ENCODE data around the gene EDC3. TPM values are rescaled to one million over a fixed set of nuclear protein-coding genes. Genes with fewer than 3 reads are reported as not detected.

Gene EDC3
- total and polyA plus RNA-seq, 2 experiments from 2014 or later = 13.8 to 26.5 TPM

DNA sequence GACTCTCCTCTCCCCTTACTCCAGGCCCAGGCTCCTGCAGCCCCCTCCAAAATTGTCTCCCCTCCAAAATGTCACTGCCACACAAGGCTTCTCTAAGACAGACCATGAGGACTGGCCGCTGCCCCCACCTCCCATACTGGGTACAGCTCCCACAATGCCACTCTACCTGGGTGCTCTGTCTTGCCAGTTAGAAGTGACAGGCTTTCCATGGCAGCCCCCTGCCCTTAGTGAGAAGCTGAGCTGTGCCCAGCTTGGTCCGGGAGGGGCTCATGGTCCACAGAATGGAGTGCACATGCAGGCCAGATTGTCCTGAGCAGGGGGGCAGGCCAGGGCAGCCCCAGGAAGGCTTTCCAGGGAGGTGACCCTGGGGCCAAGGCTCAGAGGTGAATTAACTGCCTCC is 83.1 kb downstream of the EDC3 start:
- Histone ChIP-seq H3K36me3 (ENCODE audit: insufficient read depth) (no peaks in the 10 kb centered on the region), H3K4me1 (ENCODE audit: insufficient read depth) (peaks cover 11% of the 10 kb centered on the region), H3K79me2 (replicated peaks; ENCODE audit: insufficient read depth) (peaks cover 20% of the 10 kb centered on the region), H3K4me3 (no peak overlapping the region), H3K27me3 (ENCODE audit: insufficient read depth) (peaks cover 13% of the 10 kb centered on the region; the same call in 1 of the 2 replicates), H3F3A (replicated peaks; ENCODE audit: low read depth) (peaks cover 9% of the 10 kb centered on the region; the same call in 1 of the 2 replicates), H3K9me2 (ENCODE audit: insufficient read depth) (no peaks in the 10 kb centered on the region), H4K20me1 (replicated peaks; ENCODE audit: insufficient read depth) (peaks cover 16% of the 10 kb centered on the region), H3K4me2 (no peak overlapping the region), H3K27ac (ENCODE audit: low read depth) (no peak overlapping the region), H2AFZ (no peak overlapping the region)
- DNase-seq (ENCODE audit: low spot score) = no peak
- Mint-ChIP-seq H3K36me3 (ENCODE audit: low read depth) (no peaks in the 10 kb centered on the region; the same call in 2 of the 3 replicates), H3K27me3 (ENCODE audit: insufficient read depth, low read depth, poor library complexity) (peaks cover 18% of the 10 kb centered on the region), H3K9me3 (no peaks in the 10 kb centered on the region), H3K4me1 (peaks cover 13% of the 10 kb centered on the region), H3K27ac (no peak overlapping the region), H3K4me3 (no peak overlapping the region)
- no peak for TF ChIP-seq ETS1 (IDR thresholded peaks at IDR 0.05)
- no peak for TF ChIP-seq ZNF114 (CRISPR knock-in tag; IDR thresholded peaks at IDR 0.05)
- no peak for TF ChIP-seq CREB1 (CRISPR knock-in tag; IDR thresholded peaks at IDR 0.05; ENCODE audit: low read depth)
- no peak for TF ChIP-seq JUNB (IDR thresholded peaks at IDR 0.05; ENCODE audit: unreplicated experiment)
- no peak for TF ChIP-seq STAT1 (IDR thresholded peaks at IDR 0.05; ENCODE audit: unreplicated experiment)
- no peak for TF ChIP-seq ZNF331 (CRISPR knock-in tag; IDR thresholded peaks at IDR 0.05; ENCODE audit: low read depth)
- TF ChIP-seq, protein P1, sequence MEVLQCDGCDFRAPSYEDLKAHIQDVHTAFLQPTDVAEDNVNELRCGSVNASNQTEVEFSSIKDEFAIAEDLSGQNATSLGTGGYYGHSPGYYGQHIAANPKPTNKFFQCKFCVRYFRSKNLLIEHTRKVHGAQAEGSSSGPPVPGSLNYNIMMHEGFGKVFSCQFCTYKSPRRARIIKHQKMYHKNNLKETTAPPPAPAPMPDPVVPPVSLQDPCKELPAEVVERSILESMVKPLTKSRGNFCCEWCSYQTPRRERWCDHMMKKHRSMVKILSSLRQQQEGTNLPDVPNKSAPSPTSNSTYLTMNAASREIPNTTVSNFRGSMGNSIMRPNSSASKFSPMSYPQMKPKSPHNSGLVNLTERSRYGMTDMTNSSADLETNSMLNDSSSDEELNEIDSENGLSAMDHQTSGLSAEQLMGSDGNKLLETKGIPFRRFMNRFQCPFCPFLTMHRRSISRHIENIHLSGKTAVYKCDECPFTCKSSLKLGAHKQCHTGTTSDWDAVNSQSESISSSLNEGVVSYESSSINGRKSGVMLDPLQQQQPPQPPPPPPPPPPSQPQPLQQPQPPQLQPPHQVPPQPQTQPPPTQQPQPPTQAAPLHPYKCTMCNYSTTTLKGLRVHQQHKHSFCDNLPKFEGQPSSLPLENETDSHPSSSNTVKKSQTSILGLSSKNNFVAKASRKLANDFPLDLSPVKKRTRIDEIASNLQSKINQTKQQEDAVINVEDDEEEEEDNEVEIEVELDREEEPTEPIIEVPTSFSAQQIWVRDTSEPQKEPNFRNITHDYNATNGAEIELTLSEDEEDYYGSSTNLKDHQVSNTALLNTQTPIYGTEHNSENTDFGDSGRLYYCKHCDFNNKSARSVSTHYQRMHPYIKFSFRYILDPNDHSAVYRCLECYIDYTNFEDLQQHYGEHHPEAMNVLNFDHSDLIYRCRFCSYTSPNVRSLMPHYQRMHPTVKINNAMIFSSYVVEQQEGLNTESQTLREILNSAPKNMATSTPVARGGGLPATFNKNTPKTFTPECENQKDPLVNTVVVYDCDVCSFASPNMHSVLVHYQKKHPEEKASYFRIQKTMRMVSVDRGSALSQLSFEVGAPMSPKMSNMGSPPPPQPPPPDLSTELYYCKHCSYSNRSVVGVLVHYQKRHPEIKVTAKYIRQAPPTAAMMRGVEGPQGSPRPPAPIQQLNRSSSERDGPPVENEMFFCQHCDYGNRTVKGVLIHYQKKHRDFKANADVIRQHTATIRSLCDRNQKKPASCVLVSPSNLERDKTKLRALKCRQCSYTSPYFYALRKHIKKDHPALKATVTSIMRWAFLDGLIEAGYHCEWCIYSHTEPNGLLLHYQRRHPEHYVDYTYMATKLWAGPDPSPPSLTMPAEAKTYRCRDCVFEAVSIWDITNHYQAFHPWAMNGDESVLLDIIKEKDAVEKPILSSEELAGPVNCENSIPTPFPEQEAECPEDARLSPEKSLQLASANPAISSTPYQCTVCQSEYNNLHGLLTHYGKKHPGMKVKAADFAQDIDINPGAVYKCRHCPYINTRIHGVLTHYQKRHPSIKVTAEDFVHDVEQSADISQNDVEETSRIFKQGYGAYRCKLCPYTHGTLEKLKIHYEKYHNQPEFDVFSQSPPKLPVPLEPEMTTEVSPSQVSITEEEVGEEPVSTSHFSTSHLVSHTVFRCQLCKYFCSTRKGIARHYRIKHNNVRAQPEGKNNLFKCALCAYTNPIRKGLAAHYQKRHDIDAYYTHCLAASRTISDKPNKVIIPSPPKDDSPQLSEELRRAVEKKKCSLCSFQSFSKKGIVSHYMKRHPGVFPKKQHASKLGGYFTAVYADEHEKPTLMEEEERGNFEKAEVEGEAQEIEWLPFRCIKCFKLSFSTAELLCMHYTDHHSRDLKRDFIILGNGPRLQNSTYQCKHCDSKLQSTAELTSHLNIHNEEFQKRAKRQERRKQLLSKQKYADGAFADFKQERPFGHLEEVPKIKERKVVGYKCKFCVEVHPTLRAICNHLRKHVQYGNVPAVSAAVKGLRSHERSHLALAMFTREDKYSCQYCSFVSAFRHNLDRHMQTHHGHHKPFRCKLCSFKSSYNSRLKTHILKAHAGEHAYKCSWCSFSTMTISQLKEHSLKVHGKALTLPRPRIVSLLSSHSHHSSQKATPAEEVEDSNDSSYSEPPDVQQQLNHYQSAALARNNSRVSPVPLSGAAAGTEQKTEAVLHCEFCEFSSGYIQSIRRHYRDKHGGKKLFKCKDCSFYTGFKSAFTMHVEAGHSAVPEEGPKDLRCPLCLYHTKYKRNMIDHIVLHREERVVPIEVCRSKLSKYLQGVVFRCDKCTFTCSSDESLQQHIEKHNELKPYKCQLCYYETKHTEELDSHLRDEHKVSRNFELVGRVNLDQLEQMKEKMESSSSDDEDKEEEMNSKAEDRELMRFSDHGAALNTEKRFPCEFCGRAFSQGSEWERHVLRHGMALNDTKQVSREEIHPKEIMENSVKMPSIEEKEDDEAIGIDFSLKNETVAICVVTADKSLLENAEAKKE (CRISPR knock-in tag; IDR thresholded peaks at IDR 0.05) = no peak
- TF ChIP-seq POLR2AphosphoS5 (IDR thresholded peaks at IDR 0.05; ENCODE audit: low read depth) = no peak
- no peak for TF ChIP-seq EZH2 (IDR thresholded peaks at IDR 0.05; ENCODE audit: low read depth, unreplicated experiment)
- TF ChIP-seq CTCF (conservative IDR thresholded peaks at IDR 0.05; ENCODE audit: low read depth in 2 of 2) = no peak
- no peak for TF ChIP-seq EZH2phosphoT487 (IDR thresholded peaks at IDR 0.05; ENCODE audit: unreplicated experiment)
- TF ChIP-seq REST (IDR thresholded peaks at IDR 0.05; ENCODE audit: unreplicated experiment) = no peak
- no peak for TF ChIP-seq NANOG (IDR thresholded peaks at IDR 0.05; ENCODE audit: borderline replicate concordance)
- ATAC-seq = no peak

All from GM23338 (cell line).